Measurements from ENCODE around the gene VSTM4.

DNA sequence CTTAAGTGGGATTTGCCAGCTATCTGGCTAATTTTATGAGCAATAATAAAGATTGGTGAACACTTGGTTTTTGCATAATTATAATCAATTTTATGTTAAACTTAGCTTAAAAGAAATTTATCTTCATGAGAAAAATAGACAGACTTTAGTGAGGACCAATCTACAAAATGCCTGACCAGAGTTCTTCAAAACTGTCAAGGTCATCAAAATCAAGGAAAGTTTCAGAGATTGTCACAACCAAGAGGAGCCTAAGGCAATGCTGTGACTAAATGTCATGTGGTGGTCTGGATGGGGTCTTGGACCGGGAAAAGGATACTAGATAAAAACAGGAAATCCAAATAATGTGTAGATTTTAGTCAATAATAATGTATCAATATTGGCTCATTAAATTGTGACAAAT is 36.2 kb upstream of the VSTM4 start:
- TF ChIP-seq, protein P1, sequence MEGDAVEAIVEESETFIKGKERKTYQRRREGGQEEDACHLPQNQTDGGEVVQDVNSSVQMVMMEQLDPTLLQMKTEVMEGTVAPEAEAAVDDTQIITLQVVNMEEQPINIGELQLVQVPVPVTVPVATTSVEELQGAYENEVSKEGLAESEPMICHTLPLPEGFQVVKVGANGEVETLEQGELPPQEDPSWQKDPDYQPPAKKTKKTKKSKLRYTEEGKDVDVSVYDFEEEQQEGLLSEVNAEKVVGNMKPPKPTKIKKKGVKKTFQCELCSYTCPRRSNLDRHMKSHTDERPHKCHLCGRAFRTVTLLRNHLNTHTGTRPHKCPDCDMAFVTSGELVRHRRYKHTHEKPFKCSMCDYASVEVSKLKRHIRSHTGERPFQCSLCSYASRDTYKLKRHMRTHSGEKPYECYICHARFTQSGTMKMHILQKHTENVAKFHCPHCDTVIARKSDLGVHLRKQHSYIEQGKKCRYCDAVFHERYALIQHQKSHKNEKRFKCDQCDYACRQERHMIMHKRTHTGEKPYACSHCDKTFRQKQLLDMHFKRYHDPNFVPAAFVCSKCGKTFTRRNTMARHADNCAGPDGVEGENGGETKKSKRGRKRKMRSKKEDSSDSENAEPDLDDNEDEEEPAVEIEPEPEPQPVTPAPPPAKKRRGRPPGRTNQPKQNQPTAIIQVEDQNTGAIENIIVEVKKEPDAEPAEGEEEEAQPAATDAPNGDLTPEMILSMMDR (IDR thresholded peaks at IDR 0.05; ENCODE audit: low read depth, low read length, poor library complexity, severe bottlenecking): no peak
- TF ChIP-seq EZH2phosphoT487 (IDR thresholded peaks at IDR 0.05; ENCODE audit: borderline replicate concordance, low read length): no peak

Measured in DOHH2 (cell line).